Left lung (tissue), 10 donors: ENCODE data around the gene MOB1A. TPM values are rescaled to one million over a fixed set of nuclear protein-coding genes. Genes with fewer than 3 reads are reported as not detected.
A peak's percentile ranks its signal among the peaks of the same experiment; 100 is the strongest.

Experiments
- ATAC-seq: fragments of 200-7000 bp; cut with Tn5 transposase; one replicate; pipeline ENCODE4 v1.9.1; 2020; ENCODE audit warnings: moderate library complexity
- DNase-seq, 4 donors: peaks; one replicate each; pipeline ENCODE4 v3.0.0-alpha.2; 2013 to 2020
- H3K27ac ChIP-seq, 2 donors: fragments of 200-600 bp; sonication (generic) in 1 of 2; one replicate each; pipeline versions ENCODE4 v1.5.0 to v1.8.0; 2020 to 2021
- H3K27me3 ChIP-seq, 2 donors: fragments of 200-600 bp; sonication (generic) in 1 of 2; one replicate each; pipeline versions ENCODE4 v1.5.0 to v1.8.0; 2020 to 2021
- H3K36me3 ChIP-seq, 2 donors: fragments of 200-600 bp; sonication (generic) in 1 of 2; one replicate each; pipeline versions ENCODE4 v1.5.0 to v1.8.0; 2020 to 2021
- H3K4me1 ChIP-seq, 2 donors: fragments of 200-600 bp; one replicate each; pipeline ENCODE4 v1.8.0; 2021
- H3K4me3 ChIP-seq, 2 donors: fragments of 200-600 bp; sonication (generic) in 1 of 2; one replicate each; pipeline versions ENCODE4 v1.5.0 to v1.8.0; 2020 to 2021; ENCODE audit warnings: mild to moderate bottlenecking in 1 of 2
- H3K9me3 ChIP-seq, 2 donors: fragments of 200-600 bp; sonication (generic) in 1 of 2; one replicate each; pipeline versions ENCODE4 v1.5.0 to v1.8.0; 2020 to 2021
- intact Hi-C, 2 donors: fragments of 100-400 bp; cut with DNase I; formaldehyde crosslinking; loops; one replicate each; pipeline versions ENCODE4 v1.11.2 to v1.14.2; 2022
- polyA plus RNA-seq, 6 donors: library from polyadenylated mRNA; unstranded; fragments of 120-200 nt; gene quantifications; one replicate each; pipeline ENCODE4 v1.2.1, GENCODE V29; 2013; ENCODE audit not compliant: insufficient read length in 6 of 6
- total RNA-seq, 2 donors: library from RNA; stranded (reverse); fragmentation: NEBNext Ultra II Directional; extraction: Animal tissue kit (Norgen Biotek cat#: 25700); gene quantifications; one replicate each; pipeline ENCODE4 v1.2.1, GENCODE V29; 2021
- TF ChIP-seq, protein P1 (sequence below), 2 donors: fragments of 200-600 bp; sonication (generic) in 1 of 2; IDR thresholded peaks; one replicate each; pipeline versions ENCODE4 v1.5.0 to v1.8.0; 2021; ENCODE audit warnings: antibody characterized with exemption in 2 of 2
- donor health status: DM: no; HTN: yes; CAD: no.
- donor health status: DM: no; HTN: no; CAD: no.

The MOB1A gene
- total and polyA plus RNA-seq, 8 donors = 78.8 to 154 (median 85.2) TPM

- Histone ChIP-seq H3K4me3 (peak overlapping the region; percentile 53 to 61), H3K36me3 (no peaks in the 10 kb centered on the region), H3K9me3 (peaks cover 0 to 21% of the 10 kb centered on the region in 2 donors), H3K27me3 (no peaks in the 10 kb centered on the region), H3K27ac (peak overlapping the region; percentile 68 to 88), H3K4me1 (peaks cover 0 to 6% of the 10 kb centered on the region in 2 donors)
- intact Hi-C loops = no loop called here
- DNase-seq = peak; percentile 51 to 95 (median 74)
- ATAC-seq = peak; percentile 99
- TF ChIP-seq, protein P1, sequence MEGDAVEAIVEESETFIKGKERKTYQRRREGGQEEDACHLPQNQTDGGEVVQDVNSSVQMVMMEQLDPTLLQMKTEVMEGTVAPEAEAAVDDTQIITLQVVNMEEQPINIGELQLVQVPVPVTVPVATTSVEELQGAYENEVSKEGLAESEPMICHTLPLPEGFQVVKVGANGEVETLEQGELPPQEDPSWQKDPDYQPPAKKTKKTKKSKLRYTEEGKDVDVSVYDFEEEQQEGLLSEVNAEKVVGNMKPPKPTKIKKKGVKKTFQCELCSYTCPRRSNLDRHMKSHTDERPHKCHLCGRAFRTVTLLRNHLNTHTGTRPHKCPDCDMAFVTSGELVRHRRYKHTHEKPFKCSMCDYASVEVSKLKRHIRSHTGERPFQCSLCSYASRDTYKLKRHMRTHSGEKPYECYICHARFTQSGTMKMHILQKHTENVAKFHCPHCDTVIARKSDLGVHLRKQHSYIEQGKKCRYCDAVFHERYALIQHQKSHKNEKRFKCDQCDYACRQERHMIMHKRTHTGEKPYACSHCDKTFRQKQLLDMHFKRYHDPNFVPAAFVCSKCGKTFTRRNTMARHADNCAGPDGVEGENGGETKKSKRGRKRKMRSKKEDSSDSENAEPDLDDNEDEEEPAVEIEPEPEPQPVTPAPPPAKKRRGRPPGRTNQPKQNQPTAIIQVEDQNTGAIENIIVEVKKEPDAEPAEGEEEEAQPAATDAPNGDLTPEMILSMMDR (IDR thresholded peaks at IDR 0.05) = peak; percentile 44 to 58
These were observed 58.5 kb downstream of the MOB1A start for GRCh38 chr2:74119912-74120825.

GRCh38 chr2:74119339-74119738, 59.3 kb downstream of the MOB1A start:
- no peaks in the 10 kb centered on the region for H3K36me3 ChIP-seq
- no peaks in the 10 kb centered on the region for H3K27me3 ChIP-seq
- H3K4me1 ChIP-seq = peaks cover 0 to 6% of the 10 kb centered on the region in 2 donors
- intact Hi-C loops = no loop called here
- ATAC-seq = peak; percentile 19
- H3K9me3 ChIP-seq = peaks cover 0 to 21% of the 10 kb centered on the region in 2 donors
- peak overlapping the region in 1 of 2 donors; percentile 61 for H3K4me3 ChIP-seq
- no peak for DNase-seq
- TF ChIP-seq, protein P1 (IDR thresholded peaks at IDR 0.05) = no peak
- H3K27ac ChIP-seq = no peak overlapping the region

DNA sequence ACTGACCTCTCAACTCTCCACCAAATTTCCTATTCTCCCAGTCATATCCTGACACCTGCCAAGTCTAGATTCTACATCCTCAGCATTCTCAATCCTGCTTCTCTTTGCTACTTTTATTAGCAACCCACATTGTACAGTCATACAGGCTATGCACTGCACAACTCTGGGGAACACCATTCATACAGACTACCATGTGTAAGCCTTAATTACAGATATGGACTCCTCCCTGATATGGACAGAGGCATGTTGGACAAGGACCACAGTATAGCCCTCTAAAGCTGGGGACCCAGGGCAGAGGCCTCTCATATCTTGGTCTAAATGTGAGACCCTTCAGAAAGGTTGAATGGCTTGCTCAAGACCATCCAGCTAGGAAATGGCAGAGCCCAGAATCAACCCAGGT, 67.3 kb downstream of the MOB1A start:
- no peaks in the 10 kb centered on the region for H3K27me3 ChIP-seq
- DNase-seq (no peak), ATAC-seq (no peak)
- TF ChIP-seq, protein P1 (IDR thresholded peaks at IDR 0.05) = no peak
- no peaks in the 10 kb centered on the region for H3K4me1 ChIP-seq
- peaks cover 0 to 4% of the 10 kb centered on the region in 2 donors for H3K36me3 ChIP-seq
- H3K4me3 ChIP-seq = no peak overlapping the region
- no peaks in the 10 kb centered on the region for H3K9me3 ChIP-seq
- H3K27ac ChIP-seq = no peak overlapping the region
- intact Hi-C loops = no loop called here

DNA sequence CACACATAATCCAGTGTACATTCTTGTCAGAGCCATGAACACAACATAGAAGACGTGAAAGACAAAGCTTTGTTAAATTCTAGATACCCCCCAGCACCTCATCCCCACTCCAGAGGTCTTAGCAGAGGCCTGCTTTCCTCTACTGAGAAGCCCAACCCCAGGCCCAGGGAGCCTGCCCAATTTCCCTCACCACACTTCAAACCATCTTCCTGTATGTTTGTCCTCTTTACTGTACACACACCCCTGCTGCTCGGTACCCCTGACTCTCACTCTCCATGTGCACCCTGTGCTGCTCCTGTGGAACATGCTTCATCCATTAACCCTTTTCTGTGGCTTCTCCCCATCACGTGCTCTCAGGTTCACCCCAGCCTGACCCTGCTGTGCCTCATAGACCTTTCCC, 68.1 kb downstream of the MOB1A start:
- Histone ChIP-seq H3K27ac (no peak overlapping the region), H3K36me3 (peaks cover 0 to 4% of the 10 kb centered on the region in 2 donors), H3K4me3 (no peak overlapping the region), H3K9me3 (no peaks in the 10 kb centered on the region), H3K4me1 (no peaks in the 10 kb centered on the region), H3K27me3 (no peaks in the 10 kb centered on the region)
- intact Hi-C loops = no loop called here
- ATAC-seq = no peak
- no peak for DNase-seq
- TF ChIP-seq, protein P1 (IDR thresholded peaks at IDR 0.05) = no peak

DNA sequence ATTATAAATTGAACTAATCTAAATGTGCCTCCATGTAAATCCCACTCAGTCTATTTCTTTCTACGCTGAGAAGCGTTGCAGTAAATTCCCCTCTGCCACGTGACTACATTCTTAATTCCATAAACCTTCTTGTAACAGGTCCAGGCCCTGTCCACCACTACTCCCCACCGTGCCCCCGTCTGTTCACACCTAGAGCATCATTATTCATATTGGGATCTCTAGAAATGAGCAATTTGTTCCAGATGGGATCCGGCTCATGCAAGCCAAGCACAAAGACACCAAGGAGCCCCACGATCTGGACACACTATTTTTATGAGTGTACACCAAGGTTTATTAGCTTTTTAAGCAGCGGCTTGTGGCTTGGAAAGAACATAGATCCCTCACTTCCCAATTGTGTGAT, 69.1 kb downstream of the MOB1A start:
- Histone ChIP-seq H3K9me3 (no peaks in the 10 kb centered on the region), H3K36me3 (peaks cover 0 to 11% of the 10 kb centered on the region in 2 donors), H3K27me3 (no peaks in the 10 kb centered on the region), H3K4me1 (no peaks in the 10 kb centered on the region), H3K27ac (no peak overlapping the region), H3K4me3 (no peak overlapping the region)
- TF ChIP-seq, protein P1 (IDR thresholded peaks at IDR 0.05) = no peak
- intact Hi-C loops = no loop called here
- DNase-seq (no peak), ATAC-seq (no peak)
